Neural crest cell (in vitro differentiated cells): ENCODE measurements around the gene PLXNC1. TPM values are rescaled to one million over a fixed set of nuclear protein-coding genes. Genes with fewer than 3 reads are reported as not detected.

ENCODE experiments used
- DNase-seq: peaks from one replicate; pipeline ENCODE4 v3.0.0; 2021; ENCODE audit warnings: low read depth, mixed read lengths, low spot score
- H3K27ac Mint-ChIP-seq: one replicate; pipeline ENCODE4 v1.8.0; 2021; ENCODE audit warnings: mild to moderate bottlenecking, mixed read lengths; ENCODE audit not compliant: unreplicated experiment
- H3K27me3 Mint-ChIP-seq: 2 replicates; pipeline ENCODE4 v1.8.0; 2021; ENCODE audit warnings: low read depth, mild to moderate bottlenecking, mixed read lengths
- H3K36me3 Mint-ChIP-seq: 2 replicates; pipeline ENCODE4 v1.8.0; 2021; ENCODE audit warnings: low read depth, mild to moderate bottlenecking, mixed read lengths
- H3K4me1 Mint-ChIP-seq: 2 replicates; pipeline ENCODE4 v1.8.0; 2021; ENCODE audit warnings: mixed read lengths
- H3K4me3 Mint-ChIP-seq: one replicate; pipeline ENCODE4 v1.8.0; 2021; ENCODE audit warnings: mild to moderate bottlenecking, mixed read lengths
- H3K9me3 Mint-ChIP-seq: 2 replicates; pipeline ENCODE4 v1.8.0; 2021; ENCODE audit warnings: mixed read lengths
- CTCF ChIP-seq: fragments of 200-600 bp; sonication (generic); conservative IDR thresholded peaks from 2 replicates; pipeline ENCODE4 v1.5.0; 2021; ENCODE audit warnings: antibody characterized with exemption, mild to moderate bottlenecking
- total RNA-seq: library from RNA; stranded (reverse); gene quantifications from 2 replicates; pipeline ENCODE4 v1.2.1, GENCODE V29; 2021

PLXNC1 gene
- total RNA-seq, 1 donor from 2014 or later, result 5.8 TPM

- peaks cover 17% of the 10 kb centered on the region for H3K36me3 Mint-ChIP-seq
- H3K27me3 Mint-ChIP-seq, result no peaks in the 10 kb centered on the region
- no peak for DNase-seq
- H3K4me1 Mint-ChIP-seq, result peaks cover 27% of the 10 kb centered on the region
- H3K4me3 Mint-ChIP-seq, result no peak overlapping the region
- no peaks in the 10 kb centered on the region for H3K9me3 Mint-ChIP-seq
- no peak for TF ChIP-seq CTCF
- no peak overlapping the region for H3K27ac Mint-ChIP-seq
These were observed 114.8 kb downstream of the PLXNC1 start for GRCh38 chr12:94263011-94263811.

- Mint-ChIP-seq H3K4me1 (peaks cover 27% of the 10 kb centered on the region), H3K27ac (no peak overlapping the region)
These were observed 115.7 kb downstream of the PLXNC1 start for GRCh38 chr12:94263905-94264561.

GRCh38 chr12:94264736-94265485 lies 116.5 kb downstream of the PLXNC1 start:
- H3K9me3 Mint-ChIP-seq, result no peaks in the 10 kb centered on the region
- no peak for DNase-seq
- no peak overlapping the region for H3K27ac Mint-ChIP-seq
- no peak overlapping the region for H3K4me3 Mint-ChIP-seq
- peaks cover 17% of the 10 kb centered on the region for H3K36me3 Mint-ChIP-seq
- no peaks in the 10 kb centered on the region for H3K27me3 Mint-ChIP-seq
- TF ChIP-seq CTCF, result no peak
- peaks cover 27% of the 10 kb centered on the region for H3K4me1 Mint-ChIP-seq

More at GRCh38 chr12:94263905-94264561, 115.7 kb downstream of the PLXNC1 start:
- Mint-ChIP-seq H3K36me3 (peaks cover 17% of the 10 kb centered on the region), H3K4me3 (no peak overlapping the region), H3K27me3 (no peaks in the 10 kb centered on the region), H3K9me3 (no peaks in the 10 kb centered on the region)
- DNase-seq, result no peak
- no peak for TF ChIP-seq CTCF

GRCh38 chr12:94265539-94265938 lies 117.2 kb downstream of the PLXNC1 start:
- TF ChIP-seq CTCF, result no peak
- Mint-ChIP-seq H3K27me3 (no peaks in the 10 kb centered on the region), H3K36me3 (peaks cover 17% of the 10 kb centered on the region), H3K4me3 (no peak overlapping the region), H3K9me3 (no peaks in the 10 kb centered on the region), H3K27ac (no peak overlapping the region), H3K4me1 (peaks cover 26% of the 10 kb centered on the region)
- DNase-seq, result no peak

- peaks cover 17% of the 10 kb centered on the region for H3K36me3 Mint-ChIP-seq
- no peaks in the 10 kb centered on the region for H3K9me3 Mint-ChIP-seq
- H3K27ac Mint-ChIP-seq, result no peak overlapping the region
- H3K27me3 Mint-ChIP-seq, result no peaks in the 10 kb centered on the region
- TF ChIP-seq CTCF, result no peak
- peaks cover 20% of the 10 kb centered on the region for H3K4me1 Mint-ChIP-seq
- no peak overlapping the region for H3K4me3 Mint-ChIP-seq
- DNase-seq, result no peak
These were observed 117.8 kb downstream of the PLXNC1 start for GRCh38 chr12:94265966-94266745.
